H9 (cell line): ENCODE results near the gene TTN. TPM values are rescaled to one million over a fixed set of nuclear protein-coding genes. Genes with fewer than 3 reads are reported as not detected.

ENCODE experiments used
- DNase-seq: peaks from one replicate; pipeline ENCODE4 v3.0.0-alpha.2; 2017
- H2AFZ ChIP-seq: one replicate; pipeline ENCODE4 v1.6.1; 2013; ENCODE audit warnings: mild to moderate bottlenecking, low read length, control low read depth, moderate library complexity
- H2AK5ac ChIP-seq: 2 replicates; pipeline ENCODE4 v1.6.1; 2013; ENCODE audit warnings: low read length, control low read depth, mixed read lengths; ENCODE audit not compliant: insufficient read length
- H2BK120ac ChIP-seq: one replicate; pipeline ENCODE4 v1.6.1; 2013; ENCODE audit warnings: low read depth, mild to moderate bottlenecking, low read length, control low read depth, inconsistent platforms; ENCODE audit not compliant: poor library complexity, severe bottlenecking
- H2BK12ac ChIP-seq: 2 replicates; pipeline ENCODE4 v1.6.1; 2013; ENCODE audit warnings: low read length, control low read depth, mixed read lengths, low read depth; ENCODE audit not compliant: insufficient read length
- H2BK15ac ChIP-seq: 2 replicates; pipeline ENCODE4 v1.6.1; 2013; ENCODE audit warnings: low read depth, low read length, control low read depth
- H2BK20ac ChIP-seq: one replicate; pipeline ENCODE4 v1.6.1; 2013; ENCODE audit warnings: low read depth, mild to moderate bottlenecking, low read length, control low read depth, inconsistent platforms; ENCODE audit not compliant: poor library complexity, severe bottlenecking
- H2BK5ac ChIP-seq: 2 replicates; pipeline ENCODE4 v1.6.1; 2013; ENCODE audit warnings: low read length, control low read depth, mixed read lengths; ENCODE audit not compliant: insufficient read length
- H3K14ac ChIP-seq: 2 replicates; pipeline ENCODE4 v1.6.1; 2013; ENCODE audit warnings: low read length, control low read depth; ENCODE audit not compliant: insufficient read depth
- H3K18ac ChIP-seq: 2 replicates; pipeline ENCODE4 v1.6.1; 2013; ENCODE audit warnings: low read depth, mild to moderate bottlenecking, mixed read lengths, low read length, control low read depth; ENCODE audit not compliant: insufficient read length
- H3K23ac ChIP-seq: 2 replicates; pipeline ENCODE4 v1.6.1; 2013; ENCODE audit warnings: low read length, control low read depth, mixed read lengths, low read depth; ENCODE audit not compliant: insufficient read length
- H3K23me2 ChIP-seq: 2 replicates; pipeline ENCODE4 v1.6.1; 2013; ENCODE audit warnings: low read depth, mild to moderate bottlenecking, mixed read lengths, low read length, control low read depth; ENCODE audit not compliant: insufficient read length, poor library complexity, severe bottlenecking
- H3K27ac ChIP-seq: 2 replicates; pipeline ENCODE4 v1.5.1; 2013; ENCODE audit warnings: low read length, control low read depth, mixed read lengths, low read depth; ENCODE audit not compliant: insufficient read length
- H3K27me3 ChIP-seq: 2 replicates; pipeline ENCODE4 v1.6.1; 2013; ENCODE audit warnings: low read length, control low read depth, inconsistent platforms; ENCODE audit not compliant: insufficient read depth
- H3K4ac ChIP-seq: 2 replicates; pipeline ENCODE4 v1.6.1; 2013; ENCODE audit warnings: low read depth, mild to moderate bottlenecking, control low read depth, inconsistent platforms, low read length, moderate library complexity
- H3K4me1 ChIP-seq: 2 replicates; pipeline ENCODE4 v1.6.1; 2013; ENCODE audit warnings: low read length, control low read depth, inconsistent platforms; ENCODE audit not compliant: insufficient read depth
- H3K4me2 ChIP-seq: 2 replicates; pipeline ENCODE4 v1.6.1; 2013; ENCODE audit warnings: low read length, control low read depth, mixed read lengths; ENCODE audit not compliant: insufficient read length, insufficient read depth
- H3K56ac ChIP-seq: 2 replicates; pipeline ENCODE4 v1.6.1; 2013; ENCODE audit warnings: low read depth, mild to moderate bottlenecking, mixed read lengths, low read length, control low read depth; ENCODE audit not compliant: insufficient read length
- H3K79me1 ChIP-seq: 2 replicates; pipeline ENCODE4 v1.6.1; 2013; ENCODE audit warnings: low read depth, mild to moderate bottlenecking, moderate library complexity, low read length, control low read depth, inconsistent platforms; ENCODE audit not compliant: insufficient read depth, poor library complexity, severe bottlenecking
- H3K79me2 ChIP-seq: 2 replicates; pipeline ENCODE4 v1.6.1; 2013; ENCODE audit warnings: low read length, control low read depth, inconsistent platforms; ENCODE audit not compliant: insufficient read depth
- H3K9ac ChIP-seq: 2 replicates; pipeline ENCODE4 v1.6.1; 2013; ENCODE audit warnings: low read length, control low read depth, mixed read lengths; ENCODE audit not compliant: insufficient read length; ENCODE audit errors: extremely low read depth
- H3K9me3 ChIP-seq: one replicate; pipeline ENCODE4 v1.6.1; 2013; ENCODE audit warnings: low read depth, low read length, inconsistent platforms; ENCODE audit not compliant: control insufficient read depth
- H3T11ph ChIP-seq: one replicate; pipeline ENCODE4 v1.6.1; 2013; ENCODE audit warnings: mild to moderate bottlenecking, low read length, control low read depth, inconsistent platforms
- H4K20me1 ChIP-seq: one replicate; pipeline ENCODE4 v1.6.1; 2013; ENCODE audit not compliant: control insufficient read depth, insufficient read length, insufficient read depth
- H4K5ac ChIP-seq: 2 replicates; pipeline ENCODE4 v1.6.1; 2013; ENCODE audit warnings: low read depth, mild to moderate bottlenecking, mixed read lengths, low read length, control low read depth; ENCODE audit not compliant: insufficient read length
- H4K8ac ChIP-seq: replicated peaks from 2 replicates; pipeline ENCODE4 v1.6.1; 2013; ENCODE audit warnings: low read length, control low read depth, mixed read lengths, low read depth; ENCODE audit not compliant: insufficient read length
- H4K91ac ChIP-seq: 2 replicates; pipeline ENCODE4 v1.6.1; 2013; ENCODE audit warnings: low read depth, mild to moderate bottlenecking, moderate library complexity, mixed read lengths, low read length, control low read depth; ENCODE audit not compliant: insufficient read length
- H3K27ac Mint-ChIP-seq, 3 experiments: 2 replicates in 2 of 3; 3 replicates in 1 of 3; pipeline ENCODE4 v1.8.0; 2020 to 2021; ENCODE audit warnings: mixed read lengths in 3 of 3, mild to moderate bottlenecking in 1 of 3, moderate library complexity in 1 of 3
- H3K27me3 Mint-ChIP-seq: 2 replicates; pipeline ENCODE4 v1.8.0; 2021; ENCODE audit warnings: low read depth, mild to moderate bottlenecking, moderate library complexity, mixed read lengths
- H3K36me3 Mint-ChIP-seq, 3 experiments: 2 replicates in 2 of 3; 3 replicates in 1 of 3; pipeline ENCODE4 v1.8.0; 2020 to 2021; ENCODE audit warnings: low read depth in 3 of 3, mixed read lengths in 3 of 3; ENCODE audit not compliant: insufficient read depth in 1 of 3
- H3K4me1 Mint-ChIP-seq, 2 experiments: 2 replicates each; pipeline ENCODE4 v1.8.0; 2020; ENCODE audit warnings: mixed read lengths in 2 of 2
- H3K4me3 Mint-ChIP-seq, 2 experiments: 2 replicates in 1 of 2; 3 replicates in 1 of 2; pipeline ENCODE4 v1.8.0; 2020 to 2021; ENCODE audit warnings: mild to moderate bottlenecking in 2 of 2, mixed read lengths in 2 of 2, moderate library complexity in 1 of 2
- H3K9me3 Mint-ChIP-seq, 2 experiments: 2 replicates in 1 of 2; 3 replicates in 1 of 2; pipeline ENCODE4 v1.8.0; 2020; ENCODE audit warnings: mild to moderate bottlenecking in 2 of 2, mixed read lengths in 2 of 2, moderate library complexity in 1 of 2
- WGBS: extraction: QIAGEN DNeasy Blood & Tissue Kit; methylation state at CpG from one replicate; pipeline ENCODE4 v1.1.7; 2013; ENCODE audit warnings: missing lambda C conversion rate, low lambda C conversion rate, mixed read lengths; ENCODE audit not compliant: insufficient read length; ENCODE audit errors: extremely low coverage; 5-methylcytosine and 5-hydroxymethylcytosine counted together
- total RNA-seq: library from RNA; stranded (reverse); gene quantifications from 2 replicates; pipeline ENCODE4 v1.2.1, GENCODE V29; 2021
- TF ChIP-seq, protein P1 (sequence below): fragments of 200-600 bp; sonication (generic); conservative IDR thresholded peaks from 3 replicates; pipeline ENCODE4 v1.8.0; 2021; ENCODE audit warnings: antibody characterized with exemption, mild to moderate bottlenecking

The TTN gene
- total RNA-seq, 1 experiment from 2014 or later: 0.70 TPM

DNA sequence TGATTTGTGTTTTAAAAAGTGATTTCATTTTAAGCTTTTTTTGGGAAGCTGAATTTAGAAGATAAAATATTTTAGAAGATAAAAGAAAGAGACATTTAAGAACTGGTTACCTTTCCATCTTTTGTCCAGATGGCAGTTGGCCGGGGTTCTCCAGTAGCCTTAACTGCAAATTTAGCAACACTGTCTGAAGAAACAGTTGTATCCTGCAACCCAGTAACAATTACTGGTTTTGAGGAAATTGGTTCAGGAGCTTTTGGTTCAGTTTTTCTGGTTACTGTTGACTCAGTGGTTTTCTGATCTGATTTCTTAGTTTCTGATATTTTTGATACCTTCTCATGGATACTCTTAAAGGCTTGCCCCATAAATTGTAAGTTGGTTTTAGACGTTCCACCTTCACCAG is 277.1 kb downstream of the TTN start:
- DNase-seq: no peak
- no peak overlapping the region for H3K27ac Mint-ChIP-seq
- no peak overlapping the region for H3K9ac ChIP-seq
- H3K4ac ChIP-seq: no peak overlapping the region
- no peaks in the 10 kb centered on the region for H3K27me3 Mint-ChIP-seq
- H4K91ac ChIP-seq: no peak overlapping the region
- no peak overlapping the region for H2AFZ ChIP-seq
- H4K8ac ChIP-seq: no peak overlapping the region
- peaks cover 9% of the 10 kb centered on the region for H3K79me1 ChIP-seq
- no peaks in the 10 kb centered on the region for H3K9me3 Mint-ChIP-seq
- no peaks in the 10 kb centered on the region for H3K23me2 ChIP-seq
- H4K5ac ChIP-seq: no peak overlapping the region
- no peak overlapping the region for H3K4me2 ChIP-seq
- no peaks in the 10 kb centered on the region for H4K20me1 ChIP-seq
- no peak overlapping the region for H2AK5ac ChIP-seq
- no peak overlapping the region for H3K23ac ChIP-seq
- WGBS: no CpG with 5 or more reads among the region's 2 CpGs
- no peak overlapping the region for H3T11ph ChIP-seq
- no peak overlapping the region for H3K56ac ChIP-seq
- no peaks in the 10 kb centered on the region for H3K4me1 ChIP-seq
- no peak overlapping the region for H2BK5ac ChIP-seq
- no peak overlapping the region for H2BK120ac ChIP-seq
- H3K9me3 ChIP-seq: no peaks in the 10 kb centered on the region
- H3K4me3 Mint-ChIP-seq: no peak overlapping the region
- peaks cover 10% of the 10 kb centered on the region; the same call in 1 of the 2 replicates for H3K79me2 ChIP-seq
- no peaks in the 10 kb centered on the region; the same call in 1 of the 2 replicates for H3K27me3 ChIP-seq
- H3K14ac ChIP-seq: no peak overlapping the region
- H3K18ac ChIP-seq: no peak overlapping the region
- H2BK20ac ChIP-seq: no peak overlapping the region
- H3K27ac ChIP-seq: no peak overlapping the region
- no peak overlapping the region for H2BK15ac ChIP-seq
- H2BK12ac ChIP-seq: no peak overlapping the region
- TF ChIP-seq, protein P1, sequence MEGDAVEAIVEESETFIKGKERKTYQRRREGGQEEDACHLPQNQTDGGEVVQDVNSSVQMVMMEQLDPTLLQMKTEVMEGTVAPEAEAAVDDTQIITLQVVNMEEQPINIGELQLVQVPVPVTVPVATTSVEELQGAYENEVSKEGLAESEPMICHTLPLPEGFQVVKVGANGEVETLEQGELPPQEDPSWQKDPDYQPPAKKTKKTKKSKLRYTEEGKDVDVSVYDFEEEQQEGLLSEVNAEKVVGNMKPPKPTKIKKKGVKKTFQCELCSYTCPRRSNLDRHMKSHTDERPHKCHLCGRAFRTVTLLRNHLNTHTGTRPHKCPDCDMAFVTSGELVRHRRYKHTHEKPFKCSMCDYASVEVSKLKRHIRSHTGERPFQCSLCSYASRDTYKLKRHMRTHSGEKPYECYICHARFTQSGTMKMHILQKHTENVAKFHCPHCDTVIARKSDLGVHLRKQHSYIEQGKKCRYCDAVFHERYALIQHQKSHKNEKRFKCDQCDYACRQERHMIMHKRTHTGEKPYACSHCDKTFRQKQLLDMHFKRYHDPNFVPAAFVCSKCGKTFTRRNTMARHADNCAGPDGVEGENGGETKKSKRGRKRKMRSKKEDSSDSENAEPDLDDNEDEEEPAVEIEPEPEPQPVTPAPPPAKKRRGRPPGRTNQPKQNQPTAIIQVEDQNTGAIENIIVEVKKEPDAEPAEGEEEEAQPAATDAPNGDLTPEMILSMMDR: no peak
- H3K36me3 Mint-ChIP-seq: peaks cover 20 to 41% (median 33%) of the 10 kb centered on the region in 3 experiments
- no peaks in the 10 kb centered on the region for H3K4me1 Mint-ChIP-seq
